ENCODE results near the gene DHRS13. TPM values are rescaled to one million over a fixed set of nuclear protein-coding genes. Genes with fewer than 3 reads are reported as not detected.

The DHRS13 gene
- polyA plus RNA-seq, 2 of the 4 experiments (the other 2 are of a cell fraction): 4.8 to 7.0 TPM

DNA sequence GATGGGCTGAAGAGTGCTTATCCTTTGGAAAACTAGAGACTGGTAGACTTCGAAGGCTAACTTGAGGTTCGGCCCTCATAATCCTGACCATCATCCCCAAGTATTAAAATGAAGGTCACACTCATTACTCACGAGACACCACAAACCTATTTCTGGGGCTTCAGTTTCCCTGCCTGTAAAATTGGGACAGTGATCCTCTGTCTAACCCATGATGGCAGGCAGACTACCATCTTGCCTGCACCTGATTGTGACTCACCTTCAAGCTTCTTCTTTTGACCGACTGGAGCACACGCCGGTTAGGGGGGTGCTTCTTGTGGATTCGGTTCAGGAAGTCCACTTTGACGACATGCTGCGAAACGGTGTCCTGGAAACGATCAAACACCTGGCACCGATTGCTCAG, 14.2 kb upstream of the DHRS13 start:
- no peak overlapping the region for H3K4me3 ChIP-seq
- ChIA-PET CTCF (interaction anchor here (0.6 to 38.2 kb wide), 25 partner anchors 8 to 233 kb away, joined by 3 to 685 read pairs (median 4); partner anchors contain the start of genes DHRS13, FLOT2 and TLCD1), POLR2A (interaction anchor here (0.9 kb wide), 1 partner anchor 153 kb away, joined by 3 read pairs; no protein-coding TSS in a partner anchor)
- H3K27ac ChIP-seq: no peak overlapping the region
- no peak overlapping the region for H3K4me2 ChIP-seq
- DNase-seq (ENCODE audit: low read depth in 1 of 2, low spot score in 1 of 2) (no peak), FAIRE-seq (no peak), ATAC-seq (no peak)
- no peaks in the 10 kb centered on the region for H3K4me1 ChIP-seq
- H3K9me3 ChIP-seq: no peaks in the 10 kb centered on the region
- 93% methylated on average over 12 of the region's 12 CpGs for WGBS (ENCODE audit: missing lambda C conversion rate)
- TF ChIP-seq EHF (CRISPR knock-in tag; IDR thresholded peaks at IDR 0.05) (no peak), CHD4 (IDR thresholded peaks at IDR 0.05; ENCODE audit: borderline replicate concordance) (no peak), ZSCAN20 (CRISPR knock-in tag; IDR thresholded peaks at IDR 0.05) (no peak), BHLHE40 (IDR thresholded peaks at IDR 0.05; ENCODE audit: low read depth, low read length) (no peak)
- TF ChIP-seq, protein P1, sequence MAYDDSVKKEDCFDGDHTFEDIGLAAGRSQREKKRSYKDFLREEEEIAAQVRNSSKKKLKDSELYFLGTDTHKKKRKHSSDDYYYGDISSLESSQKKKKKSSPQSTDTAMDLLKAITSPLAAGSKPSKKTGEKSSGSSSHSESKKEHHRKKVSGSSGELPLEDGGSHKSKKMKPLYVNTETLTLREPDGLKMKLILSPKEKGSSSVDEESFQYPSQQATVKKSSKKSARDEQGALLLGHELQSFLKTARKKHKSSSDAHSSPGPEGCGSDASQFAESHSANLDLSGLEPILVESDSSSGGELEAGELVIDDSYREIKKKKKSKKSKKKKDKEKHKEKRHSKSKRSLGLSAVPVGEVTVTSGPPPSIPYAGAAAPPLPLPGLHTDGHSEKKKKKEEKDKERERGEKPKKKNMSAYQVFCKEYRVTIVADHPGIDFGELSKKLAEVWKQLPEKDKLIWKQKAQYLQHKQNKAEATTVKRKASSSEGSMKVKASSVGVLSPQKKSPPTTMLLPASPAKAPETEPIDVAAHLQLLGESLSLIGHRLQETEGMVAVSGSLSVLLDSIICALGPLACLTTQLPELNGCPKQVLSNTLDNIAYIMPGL (CRISPR knock-in tag; IDR thresholded peaks at IDR 0.05; ENCODE audit: borderline replicate concordance): no peak
- TF ChIP-seq, protein P2, sequence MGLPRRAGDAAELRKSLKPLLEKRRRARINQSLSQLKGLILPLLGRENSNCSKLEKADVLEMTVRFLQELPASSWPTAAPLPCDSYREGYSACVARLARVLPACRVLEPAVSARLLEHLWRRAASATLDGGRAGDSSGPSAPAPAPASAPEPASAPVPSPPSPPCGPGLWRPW (IDR thresholded peaks at IDR 0.05): no peak

DNA sequence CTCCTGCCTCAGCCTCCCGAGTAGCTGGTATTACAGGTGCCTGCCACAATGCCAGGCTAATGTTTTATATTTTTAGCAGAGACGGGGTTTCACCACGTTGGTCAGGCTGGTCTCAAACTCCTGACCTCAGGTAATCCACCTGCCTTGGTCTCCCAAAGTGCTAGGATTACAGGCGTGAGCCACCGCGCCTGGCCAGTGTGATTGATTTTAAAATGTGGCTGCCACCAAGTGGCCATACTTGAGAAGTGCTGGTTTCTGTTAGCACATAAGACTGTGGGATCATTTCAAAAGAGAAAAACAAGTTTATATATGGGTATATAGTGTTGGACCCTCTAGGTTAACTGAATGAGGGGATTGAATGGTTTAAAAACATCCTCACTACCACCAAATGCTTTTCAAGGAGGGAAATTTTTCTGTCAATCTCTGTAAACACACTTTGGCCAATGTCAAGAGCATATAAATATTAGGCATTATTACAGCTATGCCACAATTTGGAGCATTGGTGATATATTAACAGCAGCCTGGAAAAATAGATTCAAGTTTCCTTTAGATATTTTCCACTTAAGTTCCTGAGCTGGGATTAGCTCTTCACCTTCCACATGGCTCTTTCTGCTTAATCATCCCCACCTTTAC, 13.5 kb upstream of the DHRS13 start:
- CTCF ChIA-PET: interaction anchor here (0.6 to 38.2 kb wide), 29 partner anchors 8 to 232 kb away, joined by 3 to 685 read pairs (median 4); partner anchors contain the start of genes DHRS13, FLOT2 and TLCD1
- no peak overlapping the region for H3K4me3 ChIP-seq
- no peak overlapping the region for H3K27ac ChIP-seq
- no peaks in the 10 kb centered on the region for H3K4me1 ChIP-seq
- no peaks in the 10 kb centered on the region for H3K9me3 ChIP-seq
- POLR2A ChIA-PET: interaction anchor here (0.9 kb wide), 1 partner anchor 153 kb away, joined by 3 read pairs; no protein-coding TSS in a partner anchor
- 45% methylated on average over 6 of the region's 6 CpGs for whole genome bisulfite sequencing (ENCODE audit: missing lambda C conversion rate)
- ATAC-seq (peak; percentile 69 to 87), DNase-seq (ENCODE audit: low read depth in 1 of 2, low spot score in 1 of 2) (peak; percentile 61 to 63), FAIRE-seq (no peak)
- no peak overlapping the region for H3K4me2 ChIP-seq
- TF ChIP-seq FOSL2 (IDR thresholded peaks at IDR 0.05): no peak
- no peak for TF ChIP-seq FOSL2 (CRISPR knock-in tag; IDR thresholded peaks at IDR 0.05)
- TF ChIP-seq, protein P3, sequence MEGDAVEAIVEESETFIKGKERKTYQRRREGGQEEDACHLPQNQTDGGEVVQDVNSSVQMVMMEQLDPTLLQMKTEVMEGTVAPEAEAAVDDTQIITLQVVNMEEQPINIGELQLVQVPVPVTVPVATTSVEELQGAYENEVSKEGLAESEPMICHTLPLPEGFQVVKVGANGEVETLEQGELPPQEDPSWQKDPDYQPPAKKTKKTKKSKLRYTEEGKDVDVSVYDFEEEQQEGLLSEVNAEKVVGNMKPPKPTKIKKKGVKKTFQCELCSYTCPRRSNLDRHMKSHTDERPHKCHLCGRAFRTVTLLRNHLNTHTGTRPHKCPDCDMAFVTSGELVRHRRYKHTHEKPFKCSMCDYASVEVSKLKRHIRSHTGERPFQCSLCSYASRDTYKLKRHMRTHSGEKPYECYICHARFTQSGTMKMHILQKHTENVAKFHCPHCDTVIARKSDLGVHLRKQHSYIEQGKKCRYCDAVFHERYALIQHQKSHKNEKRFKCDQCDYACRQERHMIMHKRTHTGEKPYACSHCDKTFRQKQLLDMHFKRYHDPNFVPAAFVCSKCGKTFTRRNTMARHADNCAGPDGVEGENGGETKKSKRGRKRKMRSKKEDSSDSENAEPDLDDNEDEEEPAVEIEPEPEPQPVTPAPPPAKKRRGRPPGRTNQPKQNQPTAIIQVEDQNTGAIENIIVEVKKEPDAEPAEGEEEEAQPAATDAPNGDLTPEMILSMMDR (IDR thresholded peaks at IDR 0.05): peak; percentile 77
- no peak for TF ChIP-seq ZC3H11A (IDR thresholded peaks at IDR 0.05)
- TF ChIP-seq ZSCAN20 (CRISPR knock-in tag; IDR thresholded peaks at IDR 0.05): no peak
- no peak for TF ChIP-seq RARB (CRISPR knock-in tag; IDR thresholded peaks at IDR 0.05)
- no peak for TF ChIP-seq MAZ (IDR thresholded peaks at IDR 0.05; ENCODE audit: borderline replicate concordance, low read depth, low read length)
- no peak for TF ChIP-seq GATA3 (IDR thresholded peaks at IDR 0.05; ENCODE audit: borderline replicate concordance)
- TF ChIP-seq HOXB13 (CRISPR knock-in tag; IDR thresholded peaks at IDR 0.05; ENCODE audit: low read depth): no peak
- TF ChIP-seq RAD21 (conservative IDR thresholded peaks at IDR 0.05 in 1 of 2, IDR thresholded peaks at IDR 0.05 in 1 of 2): peak; percentile 68 to 69
- no peak for TF ChIP-seq JUN (IDR thresholded peaks at IDR 0.05)
- TF ChIP-seq SMC3 (IDR thresholded peaks at IDR 0.05): peak; percentile 59

- WGBS (ENCODE audit: missing lambda C conversion rate): 95% methylated on average over 6 of the region's 6 CpGs
- Histone ChIP-seq H3K9me3 (no peaks in the 10 kb centered on the region), H3K27ac (no peak overlapping the region), H3K4me2 (no peak overlapping the region), H3K4me3 (no peak overlapping the region), H3K4me1 (peaks cover 15% of the 10 kb centered on the region)
- DNase-seq (ENCODE audit: low read depth in 1 of 2, low spot score in 1 of 2) (no peak), ATAC-seq (no peak), FAIRE-seq (no peak)
- ChIA-PET CTCF (interaction anchor here (0.5 to 38.2 kb wide), 11 partner anchors 5 to 338 kb away, joined by 3 to 685 read pairs (median 5); partner anchors contain the start of genes DHRS13, FLOT2 and TLCD1), POLR2A (interaction anchor here (0.6 kb wide), 1 partner anchor 11 kb away, joined by 5 read pairs; no protein-coding TSS in a partner anchor)
- no peak for TF ChIP-seq GATA3 (IDR thresholded peaks at IDR 0.05; ENCODE audit: borderline replicate concordance)
- TF ChIP-seq NR3C1 (IDR thresholded peaks at IDR 0.05): no peak
- no peak for TF ChIP-seq EHF (CRISPR knock-in tag; IDR thresholded peaks at IDR 0.05)
- TF ChIP-seq, protein P2 (IDR thresholded peaks at IDR 0.05): no peak
- TF ChIP-seq CHD4 (IDR thresholded peaks at IDR 0.05; ENCODE audit: borderline replicate concordance): no peak
Observed at GRCh38 chr17:28912938-28913333, 10.1 kb upstream of the DHRS13 start.

Measured in A549 (cell line).